ENCODE results near the gene IGDCC3. TPM values are rescaled to one million over a fixed set of nuclear protein-coding genes. Genes with fewer than 3 reads are reported as not detected.

Gene IGDCC3
- total RNA-seq, 1 experiment from 2014 or later = 53.5 TPM

DNA sequence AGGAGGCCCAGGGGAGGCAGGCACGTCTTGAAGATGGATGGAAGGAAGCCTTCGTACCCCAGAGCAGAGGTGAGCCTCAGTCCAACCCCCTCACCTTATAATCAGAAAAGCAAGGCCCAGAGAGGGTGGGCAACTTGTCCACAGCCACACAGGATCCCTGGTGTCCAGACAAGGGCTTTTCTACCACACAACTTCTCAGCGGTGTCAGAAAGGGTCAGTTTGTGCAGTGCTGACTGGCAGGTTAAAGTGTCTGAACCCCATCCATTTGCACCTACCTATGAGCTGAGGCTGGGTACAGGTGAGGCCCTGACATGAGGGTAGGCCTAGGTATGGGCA lies 8.6 kb downstream of the IGDCC3 start:
- Mint-ChIP-seq H3K27ac (peak overlapping the region; percentile 92), H3K4me3 (peak overlapping the region; percentile 14; the same call in 1 of the 2 replicates), H3K9me3 (no peaks in the 10 kb centered on the region), H3K36me3 (peaks cover 11% of the 10 kb centered on the region), H3K27me3 (ENCODE audit: low read depth) (no peaks in the 10 kb centered on the region), H3K4me1 (peaks cover 68% of the 10 kb centered on the region)
- TF ChIP-seq, protein P1, sequence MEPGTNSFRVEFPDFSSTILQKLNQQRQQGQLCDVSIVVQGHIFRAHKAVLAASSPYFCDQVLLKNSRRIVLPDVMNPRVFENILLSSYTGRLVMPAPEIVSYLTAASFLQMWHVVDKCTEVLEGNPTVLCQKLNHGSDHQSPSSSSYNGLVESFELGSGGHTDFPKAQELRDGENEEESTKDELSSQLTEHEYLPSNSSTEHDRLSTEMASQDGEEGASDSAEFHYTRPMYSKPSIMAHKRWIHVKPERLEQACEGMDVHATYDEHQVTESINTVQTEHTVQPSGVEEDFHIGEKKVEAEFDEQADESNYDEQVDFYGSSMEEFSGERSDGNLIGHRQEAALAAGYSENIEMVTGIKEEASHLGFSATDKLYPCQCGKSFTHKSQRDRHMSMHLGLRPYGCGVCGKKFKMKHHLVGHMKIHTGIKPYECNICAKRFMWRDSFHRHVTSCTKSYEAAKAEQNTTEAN (CRISPR knock-in tag; IDR thresholded peaks at IDR 0.05) = no peak
- TF ChIP-seq SP1 (CRISPR knock-in tag; conservative IDR thresholded peaks at IDR 0.05) (no peak), TEAD4 (CRISPR knock-in tag; IDR thresholded peaks at IDR 0.05) (no peak), ATF1 (CRISPR knock-in tag; IDR thresholded peaks at IDR 0.05) (no peak)
- TF ChIP-seq, protein P2, sequence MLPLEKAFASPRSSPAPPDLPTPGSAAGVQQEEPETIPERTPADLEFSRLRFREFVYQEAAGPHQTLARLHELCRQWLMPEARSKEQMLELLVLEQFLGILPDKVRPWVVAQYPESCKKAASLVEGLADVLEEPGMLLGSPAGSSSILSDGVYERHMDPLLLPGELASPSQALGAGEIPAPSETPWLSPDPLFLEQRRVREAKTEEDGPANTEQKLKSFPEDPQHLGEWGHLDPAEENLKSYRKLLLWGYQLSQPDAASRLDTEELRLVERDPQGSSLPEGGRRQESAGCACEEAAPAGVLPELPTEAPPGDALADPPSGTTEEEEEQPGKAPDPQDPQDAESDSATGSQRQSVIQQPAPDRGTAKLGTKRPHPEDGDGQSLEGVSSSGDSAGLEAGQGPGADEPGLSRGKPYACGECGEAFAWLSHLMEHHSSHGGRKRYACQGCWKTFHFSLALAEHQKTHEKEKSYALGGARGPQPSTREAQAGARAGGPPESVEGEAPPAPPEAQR (CRISPR knock-in tag; IDR thresholded peaks at IDR 0.05) = no peak
- TF ChIP-seq, protein P3, sequence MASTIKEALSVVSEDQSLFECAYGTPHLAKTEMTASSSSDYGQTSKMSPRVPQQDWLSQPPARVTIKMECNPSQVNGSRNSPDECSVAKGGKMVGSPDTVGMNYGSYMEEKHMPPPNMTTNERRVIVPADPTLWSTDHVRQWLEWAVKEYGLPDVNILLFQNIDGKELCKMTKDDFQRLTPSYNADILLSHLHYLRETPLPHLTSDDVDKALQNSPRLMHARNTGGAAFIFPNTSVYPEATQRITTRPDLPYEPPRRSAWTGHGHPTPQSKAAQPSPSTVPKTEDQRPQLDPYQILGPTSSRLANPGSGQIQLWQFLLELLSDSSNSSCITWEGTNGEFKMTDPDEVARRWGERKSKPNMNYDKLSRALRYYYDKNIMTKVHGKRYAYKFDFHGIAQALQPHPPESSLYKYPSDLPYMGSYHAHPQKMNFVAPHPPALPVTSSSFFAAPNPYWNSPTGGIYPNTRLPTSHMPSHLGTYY (CRISPR knock-in tag; IDR thresholded peaks at IDR 0.05) = no peak
- TF ChIP-seq, protein P4, sequence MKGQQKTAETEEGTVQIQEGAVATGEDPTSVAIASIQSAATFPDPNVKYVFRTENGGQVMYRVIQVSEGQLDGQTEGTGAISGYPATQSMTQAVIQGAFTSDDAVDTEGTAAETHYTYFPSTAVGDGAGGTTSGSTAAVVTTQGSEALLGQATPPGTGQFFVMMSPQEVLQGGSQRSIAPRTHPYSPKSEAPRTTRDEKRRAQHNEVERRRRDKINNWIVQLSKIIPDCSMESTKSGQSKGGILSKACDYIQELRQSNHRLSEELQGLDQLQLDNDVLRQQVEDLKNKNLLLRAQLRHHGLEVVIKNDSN (CRISPR knock-in tag; IDR thresholded peaks at IDR 0.05) = no peak
- TF ChIP-seq, protein P5, sequence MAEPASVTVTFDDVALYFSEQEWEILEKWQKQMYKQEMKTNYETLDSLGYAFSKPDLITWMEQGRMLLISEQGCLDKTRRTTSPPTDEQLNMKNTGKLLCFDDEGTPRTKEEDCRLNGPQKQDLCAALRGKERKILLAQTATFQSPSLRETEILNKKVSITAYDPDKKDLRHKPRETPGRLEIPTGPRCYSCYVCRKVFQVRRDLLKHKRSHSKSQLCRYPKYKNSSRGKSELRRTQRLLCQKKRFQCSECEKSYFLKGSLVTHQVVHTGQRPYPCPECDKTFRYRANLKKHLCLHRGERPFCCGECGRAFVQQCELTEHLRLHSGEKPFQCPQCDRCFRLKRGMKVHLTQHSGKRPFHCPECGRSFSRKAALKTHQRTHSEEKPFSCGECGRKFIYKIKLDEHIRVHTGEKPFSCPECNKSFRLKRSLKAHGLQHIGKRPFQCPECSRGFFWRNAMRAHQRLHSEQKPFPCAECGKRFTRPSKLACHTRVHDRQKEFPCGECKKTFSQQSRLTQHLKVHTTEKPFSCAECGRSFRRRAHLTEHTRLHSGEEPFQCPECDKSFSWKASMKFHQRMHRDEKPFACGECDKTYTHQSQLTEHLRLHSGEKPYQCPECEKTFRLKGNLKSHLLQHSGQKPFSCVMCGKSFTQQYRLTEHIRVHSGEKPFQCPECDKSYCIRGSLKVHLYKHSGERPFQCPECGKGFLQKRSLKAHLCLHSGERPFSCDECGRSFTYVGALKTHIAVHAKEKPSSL (CRISPR knock-in tag; conservative IDR thresholded peaks at IDR 0.05) = no peak
- CTCF ChIA-PET = interaction anchor here (0.6 to 5.0 kb wide), 10 partner anchors 8 to 56 kb away, joined by 3 to 39 read pairs (median 4); no protein-coding TSS in a partner anchor
- POLR2A ChIA-PET = interaction anchor here (0.8 to 3.1 kb wide), 3 partner anchors 7 to 64 kb away, joined by 3 to 16 read pairs (median 4); partner anchors contain the start of gene RNU5B-1
- no peak for ATAC-seq
- no peak for DNase-seq (ENCODE audit: low spot score)

DNA sequence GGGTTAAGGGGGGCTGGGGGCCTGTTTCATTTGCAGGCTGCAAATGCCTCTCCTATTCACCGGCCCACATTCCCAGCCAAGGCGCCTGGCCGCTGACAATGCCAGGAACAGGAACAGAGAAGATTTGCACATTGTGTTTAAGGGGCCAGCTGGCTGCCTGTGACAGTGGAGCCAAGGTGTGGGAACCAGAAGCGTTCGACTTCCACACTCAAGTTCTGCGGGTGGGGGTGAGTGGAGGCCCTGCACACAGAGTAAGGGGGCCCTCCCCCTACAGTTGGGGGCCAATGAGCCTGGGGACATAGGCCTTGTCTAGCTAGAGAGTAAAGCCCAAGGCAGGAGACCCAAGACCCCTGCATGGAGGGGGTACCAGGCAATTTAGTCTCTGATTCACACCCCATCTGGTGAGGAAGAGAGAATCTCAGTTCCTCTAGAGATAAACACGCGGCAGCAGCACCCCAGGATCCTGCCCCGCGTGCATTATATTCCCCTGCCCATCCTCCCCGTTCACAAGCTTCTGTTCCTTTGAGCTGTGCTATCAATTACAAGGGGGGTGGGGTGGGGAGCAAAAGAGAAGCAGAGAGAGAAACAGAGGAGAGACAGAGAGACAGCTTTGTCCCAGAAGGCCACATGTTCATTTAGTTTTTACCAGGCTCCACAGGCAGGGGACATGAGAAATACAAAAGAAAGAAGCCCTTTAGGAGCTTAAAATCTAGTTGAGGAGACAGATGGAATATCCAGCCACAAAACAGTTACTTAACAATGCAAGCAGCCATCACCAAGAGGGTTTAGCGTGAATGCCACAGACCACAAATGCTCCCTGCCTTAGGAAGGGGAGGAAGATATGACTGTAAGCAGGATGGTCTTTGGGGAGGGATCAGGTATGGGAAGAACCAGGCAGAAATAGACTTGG lies 9.2 kb downstream of the IGDCC3 start:
- DNase-seq (ENCODE audit: low spot score) = peak; percentile 69
- Mint-ChIP-seq H3K4me3 (peak overlapping the region; percentile 14; the same call in 1 of the 2 replicates), H3K4me1 (peaks cover 73% of the 10 kb centered on the region), H3K27me3 (ENCODE audit: low read depth) (no peaks in the 10 kb centered on the region), H3K27ac (peak overlapping the region; percentile 92), H3K9me3 (no peaks in the 10 kb centered on the region), H3K36me3 (peaks cover 5% of the 10 kb centered on the region)
- CTCF ChIA-PET = interaction anchor here (0.6 to 5.0 kb wide), 13 partner anchors 8 to 71 kb away, joined by 3 to 39 read pairs (median 4); no protein-coding TSS in a partner anchor
- ATAC-seq = peak; percentile 58
- POLR2A ChIA-PET = interaction anchor here (0.8 to 3.1 kb wide), 6 partner anchors 8 to 64 kb away, joined by 3 to 16 read pairs (median 3); partner anchors contain the start of gene RNU5B-1
- no peak for TF ChIP-seq GTF2I (CRISPR knock-in tag; conservative IDR thresholded peaks at IDR 0.05)
- no peak for TF ChIP-seq SOX15 (CRISPR knock-in tag; IDR thresholded peaks at IDR 0.05)
- TF ChIP-seq SMAD3 (CRISPR knock-in tag; IDR thresholded peaks at IDR 0.05; ENCODE audit: borderline replicate concordance) = no peak
- TF ChIP-seq, protein P6, sequence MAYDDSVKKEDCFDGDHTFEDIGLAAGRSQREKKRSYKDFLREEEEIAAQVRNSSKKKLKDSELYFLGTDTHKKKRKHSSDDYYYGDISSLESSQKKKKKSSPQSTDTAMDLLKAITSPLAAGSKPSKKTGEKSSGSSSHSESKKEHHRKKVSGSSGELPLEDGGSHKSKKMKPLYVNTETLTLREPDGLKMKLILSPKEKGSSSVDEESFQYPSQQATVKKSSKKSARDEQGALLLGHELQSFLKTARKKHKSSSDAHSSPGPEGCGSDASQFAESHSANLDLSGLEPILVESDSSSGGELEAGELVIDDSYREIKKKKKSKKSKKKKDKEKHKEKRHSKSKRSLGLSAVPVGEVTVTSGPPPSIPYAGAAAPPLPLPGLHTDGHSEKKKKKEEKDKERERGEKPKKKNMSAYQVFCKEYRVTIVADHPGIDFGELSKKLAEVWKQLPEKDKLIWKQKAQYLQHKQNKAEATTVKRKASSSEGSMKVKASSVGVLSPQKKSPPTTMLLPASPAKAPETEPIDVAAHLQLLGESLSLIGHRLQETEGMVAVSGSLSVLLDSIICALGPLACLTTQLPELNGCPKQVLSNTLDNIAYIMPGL (CRISPR knock-in tag; IDR thresholded peaks at IDR 0.05) = no peak
